AG10803 (cell line): ENCODE data around the gene AP1S3.

Experiments used
- DNase-seq: peaks from one replicate; pipeline ENCODE4 v3.0.0; 2010; ENCODE audit warnings: low read depth
- H3K4me3 ChIP-seq: 2 replicates; pipeline ENCODE4 v1.5.1; 2011; ENCODE audit warnings: mild to moderate bottlenecking, low read length, control low read depth
- TF ChIP-seq, protein P1 (sequence below): conservative IDR thresholded peaks from 2 replicates; pipeline ENCODE4 v1.5.1; 2011; ENCODE audit warnings: mild to moderate bottlenecking, low read length, control low read depth, inconsistent platforms

Gene AP1S3

DNA sequence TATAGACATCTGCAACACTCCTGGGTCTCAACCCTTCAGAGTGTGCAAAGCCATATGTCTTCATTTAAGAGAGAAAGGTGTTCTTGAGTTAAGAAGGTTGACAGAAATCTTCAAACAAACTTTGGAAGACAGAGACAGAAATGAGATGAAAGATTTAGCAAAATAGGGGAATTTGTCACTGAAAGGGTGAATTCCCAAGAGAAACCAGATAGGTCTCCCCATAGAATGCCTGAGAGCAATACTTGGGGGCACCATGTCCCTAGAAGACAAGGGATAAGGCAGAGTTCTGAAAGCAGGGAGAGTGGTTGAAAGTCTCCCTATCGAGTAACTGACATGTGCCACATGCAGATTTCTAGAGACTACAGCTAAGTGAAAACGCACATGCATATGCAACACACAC lies 50.0 kb downstream of the AP1S3 start:
- DNase-seq = no peak
- TF ChIP-seq, protein P1, sequence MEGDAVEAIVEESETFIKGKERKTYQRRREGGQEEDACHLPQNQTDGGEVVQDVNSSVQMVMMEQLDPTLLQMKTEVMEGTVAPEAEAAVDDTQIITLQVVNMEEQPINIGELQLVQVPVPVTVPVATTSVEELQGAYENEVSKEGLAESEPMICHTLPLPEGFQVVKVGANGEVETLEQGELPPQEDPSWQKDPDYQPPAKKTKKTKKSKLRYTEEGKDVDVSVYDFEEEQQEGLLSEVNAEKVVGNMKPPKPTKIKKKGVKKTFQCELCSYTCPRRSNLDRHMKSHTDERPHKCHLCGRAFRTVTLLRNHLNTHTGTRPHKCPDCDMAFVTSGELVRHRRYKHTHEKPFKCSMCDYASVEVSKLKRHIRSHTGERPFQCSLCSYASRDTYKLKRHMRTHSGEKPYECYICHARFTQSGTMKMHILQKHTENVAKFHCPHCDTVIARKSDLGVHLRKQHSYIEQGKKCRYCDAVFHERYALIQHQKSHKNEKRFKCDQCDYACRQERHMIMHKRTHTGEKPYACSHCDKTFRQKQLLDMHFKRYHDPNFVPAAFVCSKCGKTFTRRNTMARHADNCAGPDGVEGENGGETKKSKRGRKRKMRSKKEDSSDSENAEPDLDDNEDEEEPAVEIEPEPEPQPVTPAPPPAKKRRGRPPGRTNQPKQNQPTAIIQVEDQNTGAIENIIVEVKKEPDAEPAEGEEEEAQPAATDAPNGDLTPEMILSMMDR = no peak

DNA sequence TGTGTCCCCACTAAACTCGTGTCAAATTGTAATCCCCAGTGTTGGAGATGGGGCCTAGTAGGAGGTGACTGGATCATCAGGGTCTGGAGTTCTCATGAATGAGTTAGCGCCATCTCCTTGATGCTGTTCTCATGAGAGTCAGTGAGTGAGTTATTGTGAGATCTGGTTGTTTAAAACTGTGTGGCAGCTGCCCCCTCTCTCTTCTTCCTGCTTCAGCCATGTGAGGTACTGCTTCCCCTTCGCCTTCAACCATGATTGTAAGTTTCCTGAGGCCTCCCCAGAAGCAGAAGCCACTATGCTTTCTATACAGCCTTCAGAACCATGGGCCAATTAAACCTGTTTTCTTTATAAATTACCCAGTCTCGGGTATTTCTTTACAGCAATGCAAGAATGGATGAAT lies 50.4 kb downstream of the AP1S3 start:
- TF ChIP-seq, protein P1 = no peak
- H3K4me3 ChIP-seq = no peak overlapping the region
- no peak for DNase-seq

More for the DNA sequence above, 50.0 kb downstream of the AP1S3 start:
- no peak overlapping the region for H3K4me3 ChIP-seq

DNA sequence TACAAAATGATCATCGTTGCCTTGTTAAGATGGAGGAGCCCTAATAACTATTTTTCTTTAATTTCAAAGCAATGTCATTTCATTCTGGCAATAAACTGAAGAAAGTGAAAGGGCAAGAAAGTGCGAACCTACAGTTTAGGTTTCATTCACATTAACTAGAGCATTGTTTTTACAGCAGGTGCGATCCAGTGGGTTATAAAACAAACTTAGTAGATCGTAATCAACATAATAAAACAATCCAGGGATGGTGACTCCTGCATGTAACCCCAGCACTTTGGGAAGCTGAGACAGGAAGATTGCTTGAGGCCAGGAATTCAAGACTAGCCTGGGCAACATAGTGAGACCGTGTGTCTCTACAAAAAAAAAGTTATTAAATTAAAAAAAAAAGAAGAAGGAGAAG lies 51.1 kb downstream of the AP1S3 start:
- TF ChIP-seq, protein P1 = no peak
- DNase-seq = no peak

DNA sequence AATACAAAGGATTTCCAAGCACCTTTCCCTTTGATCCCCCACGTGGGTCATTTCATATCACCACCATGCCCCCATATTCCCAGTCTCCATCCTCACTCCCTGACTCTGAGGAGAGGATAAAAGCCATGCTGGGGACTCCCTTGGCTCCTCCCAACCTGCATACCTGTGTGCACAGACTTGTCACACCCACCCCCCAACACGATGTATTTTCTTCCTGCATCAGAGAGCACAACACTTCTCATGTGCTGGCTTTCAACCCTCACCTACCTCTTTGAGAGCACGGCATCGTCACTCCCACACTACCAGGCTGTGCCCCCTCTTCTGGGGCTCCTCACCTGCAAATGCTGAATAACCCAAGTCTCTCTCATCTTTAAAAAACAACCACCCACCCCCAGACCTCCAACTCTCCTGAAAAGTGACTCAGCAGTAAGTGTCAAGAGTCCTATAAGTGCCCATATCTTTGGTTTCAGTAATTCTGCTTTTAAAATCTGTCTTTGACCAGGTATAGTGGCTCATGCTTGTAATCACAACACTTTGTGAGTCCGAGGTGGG lies 53.1 kb downstream of the AP1S3 start:
- TF ChIP-seq, protein P1 = no peak
- DNase-seq = no peak
- no peak overlapping the region for H3K4me3 ChIP-seq

More for the DNA sequence above, 51.1 kb downstream of the AP1S3 start:
- no peak overlapping the region for H3K4me3 ChIP-seq

DNA sequence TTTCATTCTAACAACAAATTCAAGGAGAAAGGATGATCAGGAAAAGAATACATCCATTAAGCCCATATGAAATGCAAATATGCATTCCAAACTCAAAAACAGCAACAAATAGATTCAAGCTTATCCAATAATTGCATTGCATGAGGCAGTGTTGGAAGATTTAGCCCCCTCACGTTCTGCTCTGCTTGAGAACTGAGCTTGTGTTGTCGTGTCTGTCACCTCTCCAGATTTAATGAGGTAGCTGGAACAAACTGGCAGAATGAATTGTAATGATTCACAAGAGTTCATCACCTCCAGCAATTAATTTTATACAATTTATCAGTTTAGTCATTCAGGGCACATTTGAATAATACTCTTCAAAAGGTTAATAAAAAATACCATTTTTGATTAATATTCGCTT lies 54.8 kb downstream of the AP1S3 start:
- TF ChIP-seq, protein P1 = no peak
- H3K4me3 ChIP-seq = no peak overlapping the region
- DNase-seq = no peak

DNA sequence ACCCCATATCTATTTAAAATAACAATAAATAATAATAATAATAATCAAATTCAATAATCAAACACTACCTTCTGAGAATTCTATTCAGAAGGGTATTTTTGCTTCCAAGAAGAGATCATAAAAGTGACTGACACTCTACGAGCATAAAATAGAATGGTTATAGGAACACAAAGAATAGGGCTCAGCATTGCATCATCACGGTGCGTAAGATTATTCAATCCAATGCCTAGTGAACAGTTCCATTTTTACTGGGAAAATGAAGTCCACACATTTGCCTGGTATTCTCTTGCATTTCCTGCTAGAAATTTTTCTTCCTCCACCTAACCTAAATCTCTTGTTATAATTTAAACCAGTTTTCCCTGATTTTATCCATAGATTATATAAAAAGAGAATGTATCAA lies 55.8 kb downstream of the AP1S3 start:
- TF ChIP-seq, protein P1 = no peak
- H3K4me3 ChIP-seq = no peak overlapping the region

DNA sequence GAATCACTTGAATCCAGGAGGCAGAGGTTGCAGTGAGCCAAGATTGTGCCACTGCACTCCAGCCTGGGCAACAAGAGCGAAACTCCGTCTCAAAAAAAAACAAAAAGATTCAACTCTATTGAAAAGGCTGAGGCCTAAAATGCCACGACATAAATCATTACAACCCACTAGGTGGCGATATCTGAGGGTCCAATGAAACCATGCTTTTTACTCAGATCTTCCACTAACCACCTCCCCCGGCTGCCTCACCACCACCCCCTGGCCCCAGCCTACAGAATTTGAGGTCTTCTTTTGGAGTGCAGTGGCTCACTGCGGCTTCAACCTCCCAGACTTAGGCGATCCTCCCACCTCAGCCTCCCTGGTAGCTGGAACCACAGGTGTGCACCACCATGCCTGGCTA lies 57.5 kb downstream of the AP1S3 start:
- TF ChIP-seq, protein P1 = peak; percentile 22; the same call in 1 of the 2 replicates
- H3K4me3 ChIP-seq = no peak overlapping the region
- no peak for DNase-seq

More for the DNA sequence above, 55.8 kb downstream of the AP1S3 start:
- DNase-seq = no peak
